RWPE1 (cell line): ENCODE results near the gene SNRPA.

ENCODE experiments used
- CTCF ChIA-PET: fragments of 350-600 bp; sonication (Branson Sonifier 250); formaldehyde crosslinking; extraction: SDS; loops from one replicate; lab custom pipeline; 2021; lab: Yijun Ruan, JAX
- POLR2A ChIA-PET: fragments of 400-600 bp; formaldehyde crosslinking; extraction: SDS; loops from one replicate; lab custom pipeline; 2020; ENCODE audit warnings: antibody characterized with exemption; ENCODE audit not compliant: low non-redundant PET; lab: Yijun Ruan, JAX
- DNase-seq: peaks from one replicate; pipeline ENCODE4 v3.0.0; 2012; ENCODE audit warnings: low spot score
- H3K27ac ChIP-seq: fragments of 450-650 bp; 2 replicates; pipeline ENCODE4 v1.5.1; 2017
- CTCF ChIP-seq: fragments of 450-650 bp; conservative IDR thresholded peaks from 2 replicates; pipeline ENCODE4 v1.5.1; 2017; ENCODE audit warnings: low read depth, mild to moderate bottlenecking

SNRPA gene

GRCh38 chr19:40719414-40719894, 31.5 kb upstream of the SNRPA start:
- no peak for TF ChIP-seq CTCF
- DNase-seq = no peak
- peak overlapping the region; percentile 100 for H3K27ac ChIP-seq
- ChIA-PET POLR2A (interaction anchor here (1.1 kb wide), 1 partner anchor 31 kb away, joined by 4 read pairs; the partner anchor contains the start of genes ACTMAP and SNRPA), CTCF (interaction anchor here (0.6 to 1.0 kb wide), 3 partner anchors 17 to 1322 kb away, joined by 3 to 4 read pairs (median 3); no protein-coding TSS in a partner anchor)

GRCh38 chr19:40721140-40721486, 29.9 kb upstream of the SNRPA start:
- TF ChIP-seq CTCF = no peak
- ChIA-PET CTCF (interaction anchor here (0.7 to 0.8 kb wide), 2 partner anchors 31 to 86 kb away, joined by 3 to 4 read pairs; no protein-coding TSS in a partner anchor), POLR2A (interaction anchor here (0.7 kb wide), 1 partner anchor 53 kb away, joined by 3 read pairs; no protein-coding TSS in a partner anchor)
- no peak for DNase-seq
- H3K27ac ChIP-seq = peak overlapping the region; percentile 100

GRCh38 chr19:40721936-40722661, 28.9 kb upstream of the SNRPA start:
- DNase-seq = peak; percentile 49
- POLR2A ChIA-PET = no interaction called here
- CTCF ChIA-PET = interaction anchor here (0.7 kb wide), 1 partner anchor 30 kb away, joined by 3 read pairs; no protein-coding TSS in a partner anchor
- no peak for TF ChIP-seq CTCF
- H3K27ac ChIP-seq = peak overlapping the region; percentile 100

- H3K27ac ChIP-seq = peak overlapping the region; percentile 100
- DNase-seq = no peak
- ChIA-PET POLR2A (no interaction called here), CTCF (no interaction called here)
- no peak for TF ChIP-seq CTCF
These were observed 27.2 kb upstream of the SNRPA start for GRCh38 chr19:40723661-40724254.

- no peak for DNase-seq
- ChIA-PET CTCF (no interaction called here), POLR2A (interaction anchor here (0.6 kb wide), 1 partner anchor 8 kb away, joined by 3 read pairs; the partner anchor contains the start of genes COQ8B and ITPKC)
- no peak for TF ChIP-seq CTCF
- peak overlapping the region; percentile 100 for H3K27ac ChIP-seq
These were observed 26.7 kb upstream of the SNRPA start for GRCh38 chr19:40724315-40724714.

- peak overlapping the region; percentile 26 for H3K27ac ChIP-seq
- no peak for TF ChIP-seq CTCF
- ChIA-PET CTCF (no interaction called here), POLR2A (interaction anchor here (0.6 kb wide), 1 partner anchor 8 kb away, joined by 3 read pairs; the partner anchor contains the start of genes COQ8B and ITPKC)
- no peak for DNase-seq
These were observed 26.1 kb upstream of the SNRPA start for GRCh38 chr19:40724855-40725254.
